Activated gamma-delta T cell (primary cell): Measurements from ENCODE around the gene GLOD5.

ENCODE experiments used
- DNase-seq: peaks from one replicate; lab custom pipeline; 2025; lab: John Stamatoyannopoulos, UW

Gene GLOD5

DNA sequence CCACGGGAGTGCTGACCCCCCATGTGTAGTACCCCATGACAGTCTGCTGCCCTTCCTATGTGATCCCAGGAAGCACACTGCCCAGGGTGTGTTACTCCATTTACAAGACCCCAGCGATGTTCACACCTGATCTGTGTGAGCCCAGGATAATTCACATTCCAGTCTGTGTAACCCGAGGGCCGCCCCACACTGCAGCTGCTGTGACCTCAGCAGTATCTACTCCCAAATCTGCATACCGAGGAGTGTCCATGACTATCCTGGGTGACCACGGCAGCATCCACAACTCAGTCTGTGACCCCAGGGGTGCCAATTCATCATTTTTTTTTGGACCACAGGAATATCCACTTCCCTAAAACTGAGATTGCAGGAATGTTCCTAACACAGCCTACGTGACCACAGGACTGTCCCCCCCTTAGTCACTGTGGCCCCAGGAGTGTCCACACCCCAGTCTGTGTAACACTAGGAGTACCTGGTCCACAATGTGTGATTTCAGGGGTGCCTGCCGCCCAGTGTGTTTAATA is 7.8 kb upstream of the GLOD5 start:
- no peak for DNase-seq

DNA sequence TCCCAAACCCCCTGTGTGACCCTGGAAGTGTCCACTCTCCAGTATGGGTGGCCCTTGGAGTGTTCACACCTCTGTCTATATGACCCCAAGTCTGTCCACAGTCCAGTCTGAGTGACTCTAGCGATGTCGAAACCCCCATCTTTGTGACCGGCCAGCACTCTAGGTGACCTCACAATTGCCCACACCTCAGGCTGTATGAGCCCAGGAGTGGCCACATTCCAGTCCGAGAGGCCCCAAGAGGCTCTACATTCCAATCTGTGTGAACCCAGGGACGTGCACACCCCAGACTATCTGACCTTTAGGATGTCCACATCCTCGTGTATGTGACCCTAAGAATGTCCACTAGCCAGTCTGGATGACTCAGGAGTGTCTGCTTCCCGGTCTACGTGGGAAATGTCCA is 7.3 kb upstream of the GLOD5 start:
- DNase-seq, result no peak

DNA sequence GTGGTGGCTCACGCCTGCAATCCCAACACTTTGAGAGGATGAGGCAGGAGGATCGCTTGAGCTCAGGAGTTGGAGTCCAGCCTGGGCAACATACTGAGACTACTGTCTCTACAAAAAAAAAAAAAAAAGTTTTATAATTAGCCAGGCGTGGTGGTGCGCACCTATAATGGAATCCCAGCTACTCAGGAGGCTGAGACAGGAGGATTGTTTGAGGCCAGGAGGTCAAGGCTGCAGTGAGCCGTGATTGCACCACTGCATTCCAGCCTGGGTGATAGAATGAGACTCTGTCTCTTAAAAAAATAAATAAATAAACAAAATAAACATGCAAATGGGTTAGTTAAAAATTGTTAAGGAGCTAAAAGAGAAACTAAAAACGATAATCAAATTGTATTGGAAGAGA is 7.7 kb downstream of the GLOD5 start:
- DNase-seq, result no peak

DNA sequence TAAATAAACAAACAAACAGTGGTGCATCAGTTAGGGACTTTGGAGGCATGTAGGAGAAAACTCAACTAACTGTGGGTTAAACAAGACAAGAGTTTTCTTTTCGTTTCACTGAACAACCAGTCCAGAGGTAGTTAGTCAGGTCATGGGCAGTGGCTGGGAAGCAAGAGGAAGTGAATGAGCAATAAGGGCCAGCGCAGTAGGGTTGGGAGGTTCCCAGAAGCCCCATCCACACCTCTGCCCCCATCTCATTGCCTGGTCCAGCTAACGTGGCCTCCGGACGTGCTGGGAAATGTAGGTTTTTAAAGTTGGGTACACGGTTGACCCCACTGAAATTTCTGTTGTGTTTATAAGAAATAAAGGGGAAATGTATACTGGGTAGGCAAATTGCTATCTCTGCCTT is 8.7 kb downstream of the GLOD5 start:
- DNase-seq, result no peak

DNA sequence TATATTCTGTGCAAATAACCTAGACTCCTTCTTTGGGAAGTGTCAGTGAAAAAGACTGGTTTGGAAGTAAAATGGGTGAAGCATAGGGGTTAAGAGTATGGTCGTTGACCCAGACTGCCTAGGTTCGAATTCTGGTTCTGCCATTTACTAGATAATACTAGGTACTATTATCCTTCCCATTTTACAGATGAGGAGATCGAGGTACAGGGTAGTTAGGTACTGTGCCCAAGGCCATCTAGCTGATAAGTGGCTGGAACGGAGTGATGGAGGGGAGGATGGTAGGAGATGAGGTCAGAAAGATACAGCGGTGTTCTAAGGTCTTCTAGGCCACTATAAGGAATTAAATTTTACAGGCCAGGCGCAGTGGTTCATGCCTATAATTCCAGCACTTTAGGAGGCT is 11.1 kb downstream of the GLOD5 start:
- DNase-seq, result no peak

DNA sequence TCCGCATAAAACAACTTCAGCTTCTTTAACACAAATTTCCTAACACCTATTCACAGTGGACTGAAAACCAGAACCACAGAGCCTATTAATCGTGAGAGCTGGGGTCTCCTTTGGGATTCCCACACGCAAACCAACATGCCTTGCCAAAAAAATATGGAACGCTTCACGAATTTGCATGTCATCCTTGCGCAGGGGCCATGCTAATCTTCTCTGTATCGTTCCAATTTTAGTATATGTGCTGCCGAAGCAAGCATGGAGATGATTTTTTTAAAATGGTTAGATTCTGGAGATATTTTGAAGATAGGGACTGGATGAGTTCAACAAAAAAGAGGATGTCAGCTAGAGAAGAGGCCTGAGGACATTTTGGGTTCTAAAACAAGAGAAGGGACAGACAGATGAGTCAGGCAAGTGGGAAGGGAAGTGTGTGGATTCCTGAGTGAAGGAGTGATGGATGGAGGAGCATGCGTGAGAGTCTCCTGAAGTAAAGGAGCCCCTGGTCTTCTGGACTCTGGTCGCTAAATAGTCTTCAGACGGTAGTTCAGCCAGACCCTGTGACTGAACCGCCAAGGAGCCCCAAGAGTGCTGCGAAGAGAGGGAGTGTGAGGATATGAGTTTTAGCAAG is 15.4 kb downstream of the GLOD5 start:
- no peak for DNase-seq

DNA sequence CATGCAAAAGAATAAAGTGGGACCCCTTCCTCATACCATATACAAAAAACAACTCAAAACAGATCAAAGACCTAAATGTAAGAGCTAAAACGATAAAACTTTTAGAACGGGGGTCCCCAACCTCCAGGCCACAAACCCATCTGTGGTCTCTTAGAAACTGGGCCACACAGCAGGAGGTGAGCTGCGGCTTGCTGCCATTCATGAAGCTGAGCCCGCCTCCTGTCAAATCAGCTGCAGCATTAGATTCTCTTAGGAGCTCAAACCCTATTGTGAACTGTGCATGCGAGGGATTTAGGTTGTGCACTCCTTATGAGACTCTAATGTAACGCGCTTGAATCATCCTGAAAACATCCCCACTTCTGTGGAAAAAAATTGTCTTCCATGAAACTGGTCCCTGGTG is 17.9 kb downstream of the GLOD5 start:
- no peak for DNase-seq

DNA sequence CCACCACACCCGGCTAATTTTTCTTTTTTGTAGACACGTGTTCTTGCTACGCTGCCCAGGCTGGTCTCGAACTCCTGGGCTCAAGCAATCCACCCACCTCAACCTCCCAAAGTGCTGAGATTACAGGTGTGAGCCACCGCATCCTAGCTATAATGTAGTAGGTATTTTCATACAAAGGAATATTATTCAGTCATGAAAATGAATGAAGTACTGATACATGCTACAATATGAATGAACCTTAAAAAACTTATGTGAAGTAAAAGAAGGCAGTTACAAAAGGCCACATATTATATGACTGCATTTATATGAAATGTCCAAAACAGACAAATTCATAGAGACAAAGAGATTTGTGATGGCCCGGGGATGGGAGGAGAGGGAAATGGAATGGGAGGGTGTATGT is 20.2 kb downstream of the GLOD5 start:
- DNase-seq, result no peak

DNA sequence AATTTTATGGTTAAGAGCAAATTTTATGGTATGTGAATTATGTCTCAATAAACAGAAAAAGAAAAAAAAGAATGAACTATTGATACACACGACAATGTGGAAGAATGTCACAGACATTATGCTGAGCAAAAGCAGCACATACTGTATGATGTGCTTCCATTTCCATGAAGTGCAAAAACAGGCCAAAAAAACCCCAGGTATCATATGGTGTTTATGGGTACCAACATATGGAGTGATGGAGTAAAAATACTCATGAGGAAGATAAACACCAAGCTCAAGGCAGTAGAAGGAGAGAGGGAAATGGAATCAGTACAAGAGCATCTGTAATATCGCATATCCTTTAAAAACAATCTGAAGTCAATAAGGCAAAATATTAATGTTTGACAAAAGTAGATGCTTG is 20.7 kb downstream of the GLOD5 start:
- no peak for DNase-seq

DNA sequence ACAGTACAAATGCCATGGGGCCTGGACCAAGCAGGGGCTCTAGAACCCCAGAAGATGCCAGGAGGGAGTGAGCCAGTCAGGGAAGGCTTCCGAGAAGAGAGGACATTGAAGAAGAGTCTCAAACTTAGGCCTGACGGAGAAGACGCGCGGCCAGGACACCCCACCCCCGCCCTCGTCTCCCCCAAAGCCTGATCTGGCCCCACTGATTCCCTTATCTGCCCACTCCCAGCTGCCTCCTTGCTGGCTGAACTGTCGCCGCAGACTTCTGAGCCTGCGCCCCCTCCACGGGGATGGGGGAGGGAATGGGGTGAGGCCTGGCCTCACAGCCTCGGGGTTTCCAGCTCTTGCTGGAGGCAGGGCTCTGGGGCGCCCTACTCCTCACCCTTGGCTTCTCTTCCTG is 21.2 kb downstream of the GLOD5 start:
- no peak for DNase-seq

DNA sequence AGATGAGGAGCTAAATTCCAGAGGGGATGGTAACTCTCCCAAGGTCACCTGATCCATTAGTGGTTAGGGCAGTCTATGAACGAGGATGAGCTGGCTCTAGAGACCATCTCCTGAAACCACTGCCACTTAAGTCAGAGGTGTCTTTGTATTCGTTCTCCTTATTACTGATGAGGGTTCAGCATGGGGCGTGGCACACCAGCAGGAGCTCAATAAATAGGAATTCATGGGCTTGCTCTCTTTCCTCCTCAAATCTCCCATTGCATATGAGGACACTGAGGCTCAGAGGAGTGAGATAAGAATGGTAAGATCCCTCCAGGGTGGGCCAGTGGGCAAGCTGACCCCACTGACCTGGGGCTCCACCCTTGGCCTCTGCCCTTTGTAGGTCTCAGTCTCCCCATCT is 23.2 kb downstream of the GLOD5 start:
- DNase-seq, result no peak

DNA sequence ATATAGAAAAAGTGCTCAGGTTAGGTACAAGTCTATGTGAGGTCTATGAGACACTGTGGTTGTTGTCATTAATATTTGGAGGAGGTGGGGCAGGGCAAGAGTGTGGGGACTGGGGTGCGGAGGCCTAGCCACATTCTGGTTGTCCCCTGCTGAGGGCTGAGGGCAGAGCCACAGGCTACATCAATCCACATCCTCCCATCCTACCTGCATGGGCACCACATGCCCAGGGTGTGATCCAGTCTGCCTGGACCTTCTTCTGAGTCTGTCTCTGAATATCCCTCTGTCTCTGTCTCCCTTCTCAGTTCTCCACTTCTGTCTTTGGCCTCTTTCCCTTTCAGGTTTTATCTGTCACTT is 23.6 kb downstream of the GLOD5 start:
- no peak for DNase-seq

DNA sequence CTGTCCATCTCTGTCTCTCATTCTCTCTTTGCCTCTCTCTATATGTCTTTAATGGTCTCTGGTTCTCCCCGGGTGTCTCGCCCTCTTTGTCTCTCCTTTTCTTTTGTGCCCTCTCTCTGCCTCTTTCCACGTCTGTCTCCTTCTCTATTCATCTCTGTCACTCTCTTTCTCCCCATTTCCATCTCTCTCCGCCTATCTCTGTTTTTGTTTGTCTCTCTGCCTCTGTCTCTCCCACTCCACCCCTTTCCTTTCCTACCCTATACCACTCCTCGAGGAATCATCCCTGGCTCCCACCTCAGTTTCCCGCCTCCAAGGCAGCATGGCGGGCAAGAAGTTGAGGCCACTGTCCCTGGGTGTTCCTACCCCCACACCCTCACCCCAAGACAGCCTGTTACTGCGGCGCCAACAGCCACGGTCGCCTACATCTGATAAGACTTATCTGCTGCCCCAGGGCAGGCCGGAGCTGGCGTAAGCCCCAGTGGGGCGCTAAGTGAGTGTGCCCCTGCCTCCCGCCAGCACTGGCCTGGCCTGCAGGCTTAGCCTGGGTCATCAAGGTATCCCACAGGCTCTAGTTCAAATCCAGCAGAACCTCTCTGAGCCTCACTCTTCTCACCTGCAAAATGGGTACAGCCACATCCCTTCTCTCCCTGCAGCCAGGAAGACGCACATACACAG is 24.1 kb downstream of the GLOD5 start:
- DNase-seq, result no peak

DNA sequence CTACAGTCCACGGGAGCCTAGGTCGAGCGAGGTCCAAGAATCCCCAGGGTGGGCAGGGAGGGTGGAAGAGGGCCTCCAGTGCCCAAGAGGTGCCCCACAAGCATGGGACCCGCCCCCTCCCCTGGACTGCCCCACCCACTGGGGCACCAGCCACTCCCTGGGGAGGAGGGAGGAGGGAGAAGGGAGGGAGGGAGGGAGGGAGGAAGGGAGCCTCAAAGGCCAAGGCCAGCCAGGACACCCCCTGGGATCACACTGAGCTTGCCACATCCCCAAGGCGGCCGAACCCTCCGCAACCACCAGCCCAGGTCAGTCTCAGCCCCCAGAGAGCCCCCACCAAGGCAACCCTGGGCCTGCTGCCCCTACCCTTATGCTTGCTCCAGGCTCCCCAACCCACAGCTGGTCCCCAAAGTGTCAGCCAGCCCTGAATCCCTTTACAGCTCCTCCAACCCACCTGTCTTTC is 24.8 kb downstream of the GLOD5 start, which contains the start of gene GATA1:
GATA1 (plus strand) TSS at position 250 of the 460 bp plus-strand sequence. CDS start 4,520 bp downstream, outside the sequence.
- DNase-seq, result no peak

DNA sequence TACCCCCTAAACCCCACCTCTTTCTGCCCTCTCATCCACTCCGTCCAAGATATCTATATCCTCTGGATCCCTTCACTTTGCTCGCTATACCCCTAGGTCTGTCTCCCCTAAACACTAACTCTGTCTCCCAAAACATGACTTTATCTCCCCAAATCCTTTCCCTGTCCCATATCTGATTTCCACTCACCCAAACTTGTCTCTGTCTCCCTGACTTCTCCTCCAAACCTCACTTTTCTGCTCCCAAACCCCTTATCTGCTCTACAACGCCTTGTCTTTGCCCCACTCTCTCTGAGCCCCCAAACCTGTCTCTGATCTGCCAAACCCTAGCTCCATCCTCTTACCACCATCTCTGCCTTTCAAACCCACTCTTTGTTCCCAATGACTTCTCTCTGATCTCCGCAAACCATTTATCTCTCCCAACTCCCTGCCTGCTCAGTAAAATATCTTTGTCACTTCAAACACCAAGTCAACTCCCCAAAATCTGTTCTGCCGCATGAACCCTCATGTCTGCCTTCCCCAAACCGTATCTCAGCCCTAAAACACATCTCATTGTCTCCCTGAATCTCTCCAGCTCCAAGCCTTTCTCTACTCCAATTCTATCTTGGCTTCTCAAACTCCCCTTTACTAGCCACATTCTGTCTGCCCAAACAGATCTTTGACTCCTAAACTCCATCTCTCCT is 25.4 kb downstream of the GLOD5 start:
- no peak for DNase-seq

DNA sequence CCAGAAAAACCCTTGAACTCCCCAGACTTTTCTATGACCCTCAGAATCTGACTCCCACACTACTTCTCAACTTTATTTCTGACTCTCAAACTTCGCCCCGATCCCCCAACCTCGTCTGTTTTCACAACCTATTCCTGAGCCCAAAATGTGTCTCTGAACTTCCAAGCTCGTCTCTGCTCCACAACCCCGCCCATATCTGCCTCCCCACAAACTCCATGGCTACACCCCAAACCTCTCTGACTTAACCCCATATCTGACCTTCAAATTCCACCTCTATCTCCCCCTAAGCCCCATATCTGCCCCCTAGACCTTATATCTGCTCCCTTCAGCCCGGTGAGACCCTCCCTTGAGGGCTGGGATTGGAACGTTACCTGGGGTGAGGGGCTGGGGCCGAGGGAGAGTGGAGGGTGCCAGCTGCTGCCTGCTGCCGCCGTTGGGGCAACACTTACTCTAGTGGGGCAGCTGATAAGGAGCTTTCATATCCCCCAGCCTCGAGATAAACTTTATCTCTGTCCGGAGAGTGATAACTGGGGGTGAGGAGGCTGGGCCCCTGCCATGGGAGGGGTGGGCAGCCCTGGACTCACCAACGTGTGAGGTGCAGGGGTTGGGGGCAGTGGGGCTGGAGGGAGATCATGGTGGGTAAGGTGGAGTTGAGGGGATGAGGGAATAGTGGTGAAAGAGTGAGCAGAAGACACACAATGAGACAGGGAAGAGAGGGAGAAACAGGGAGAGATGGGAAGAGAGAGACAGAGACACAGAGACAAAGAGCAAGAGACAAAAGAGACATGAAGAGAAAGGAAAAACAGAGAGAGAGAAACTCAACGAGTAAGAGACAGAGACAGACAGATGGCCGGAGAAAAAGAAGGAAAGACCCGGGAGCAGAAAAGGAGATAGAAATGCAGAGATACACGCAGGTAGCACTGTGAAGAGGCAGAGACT is 26.2 kb downstream of the GLOD5 start:
- no peak for DNase-seq

DNA sequence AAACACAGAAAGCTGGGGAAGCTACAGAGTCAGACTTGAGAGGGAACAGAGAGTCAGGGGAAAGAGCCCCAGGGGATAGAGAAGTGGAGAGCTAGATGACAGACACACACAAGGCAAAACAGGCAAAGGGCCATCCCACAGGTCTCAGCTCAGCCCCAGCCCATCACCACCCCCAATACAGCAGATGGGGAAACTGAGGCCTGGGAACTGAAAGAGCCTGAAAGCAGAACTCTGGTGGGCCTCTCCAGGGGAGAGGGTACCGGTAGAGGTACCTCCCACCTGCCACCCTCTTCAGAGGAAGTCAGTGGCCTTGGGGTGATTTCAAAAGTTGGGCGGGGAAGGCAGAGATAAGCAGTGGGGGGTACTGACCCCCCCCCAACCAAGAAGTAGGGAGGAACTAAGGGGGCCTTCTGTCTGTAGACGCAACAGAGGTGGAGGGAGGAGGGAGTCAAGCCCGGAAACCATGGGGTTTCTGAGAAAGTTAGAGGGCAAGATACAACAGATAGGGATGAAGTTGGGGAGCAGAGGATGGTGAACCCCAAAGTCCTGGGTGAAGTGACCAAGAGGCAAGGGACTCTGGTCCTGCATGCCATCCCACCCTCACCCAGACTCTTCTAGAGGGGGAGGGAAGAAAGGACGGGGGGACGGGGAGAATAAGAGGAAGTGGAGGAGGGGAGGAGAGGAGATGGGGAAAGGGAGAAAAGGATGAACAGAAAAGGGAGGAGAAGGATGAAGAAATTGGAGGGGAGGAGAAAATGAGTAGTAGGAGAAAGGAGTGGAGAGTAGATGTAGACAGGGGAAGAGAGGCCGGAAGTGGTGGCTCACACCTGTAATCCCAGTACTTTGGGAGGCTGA is 28.0 kb downstream of the GLOD5 start:
- DNase-seq, result no peak

DNA sequence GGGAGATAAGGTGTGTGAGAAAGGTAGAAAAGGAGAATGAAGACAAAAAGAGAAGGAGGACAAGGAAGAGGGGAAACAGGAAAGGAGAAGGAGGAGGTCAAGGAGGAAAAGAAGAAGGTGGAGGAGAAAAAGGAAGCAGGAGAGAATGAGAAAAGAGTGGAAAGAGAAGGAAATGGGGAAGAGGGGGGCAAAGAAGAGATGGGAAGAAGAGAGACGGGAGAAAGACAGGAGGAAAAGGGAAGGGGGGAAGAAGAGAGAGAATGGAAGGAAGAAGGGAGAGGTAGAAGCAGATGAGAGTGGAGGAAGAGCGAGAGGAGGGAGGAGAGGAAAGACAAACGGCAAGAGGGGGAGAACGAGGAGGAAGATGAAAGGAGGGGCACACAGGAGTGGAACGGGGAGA is 28.9 kb downstream of the GLOD5 start:
- no peak for DNase-seq

DNA sequence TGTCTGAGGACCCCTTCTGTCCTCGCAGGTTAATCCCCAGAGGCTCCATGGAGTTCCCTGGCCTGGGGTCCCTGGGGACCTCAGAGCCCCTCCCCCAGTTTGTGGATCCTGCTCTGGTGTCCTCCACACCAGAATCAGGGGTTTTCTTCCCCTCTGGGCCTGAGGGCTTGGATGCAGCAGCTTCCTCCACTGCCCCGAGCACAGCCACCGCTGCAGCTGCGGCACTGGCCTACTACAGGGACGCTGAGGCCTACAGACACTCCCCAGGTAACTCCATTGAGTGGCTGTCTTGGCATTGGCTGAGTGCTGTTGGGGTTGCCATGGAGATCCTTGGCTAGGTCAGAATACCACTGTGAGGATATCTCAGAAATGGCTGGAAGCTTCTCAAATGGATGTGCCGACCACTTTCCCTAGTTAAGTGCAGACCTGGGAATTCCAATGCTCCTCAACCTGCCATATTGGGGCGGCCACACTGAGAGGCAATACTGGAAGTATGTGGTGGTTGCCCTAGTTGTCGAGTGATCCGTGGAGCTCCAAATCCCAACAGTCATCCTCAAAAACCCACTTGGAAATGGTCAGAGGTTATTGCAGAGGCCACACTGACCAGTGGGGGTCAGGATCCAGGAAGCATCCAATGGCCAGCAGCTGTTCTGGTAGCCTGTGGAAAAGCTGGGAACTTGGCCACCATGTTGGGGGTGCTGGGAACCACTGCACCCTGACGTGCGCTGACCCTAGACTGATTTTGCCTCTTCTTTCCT is 29.7 kb downstream of the GLOD5 start:
- DNase-seq, result no peak

DNA sequence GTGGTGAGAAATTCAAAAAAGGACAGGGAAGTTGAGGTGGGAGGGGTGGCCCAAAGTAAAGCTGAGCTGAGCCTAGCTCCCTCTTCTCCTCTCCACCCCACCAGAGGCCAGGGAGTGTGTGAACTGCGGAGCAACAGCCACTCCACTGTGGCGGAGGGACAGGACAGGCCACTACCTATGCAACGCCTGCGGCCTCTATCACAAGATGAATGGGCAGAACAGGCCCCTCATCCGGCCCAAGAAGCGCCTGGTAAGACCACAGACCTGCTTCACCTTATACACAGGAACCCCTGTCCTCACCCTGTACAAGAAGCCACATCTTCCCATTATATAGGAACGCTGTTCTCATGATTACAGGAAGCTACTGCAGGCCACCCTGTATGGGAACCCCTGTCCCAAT is 30.7 kb downstream of the GLOD5 start:
- DNase-seq, result no peak
